ENCODE data around the gene PKIG. TPM values are rescaled to one million over a fixed set of nuclear protein-coding genes. Genes with fewer than 3 reads are reported as not detected.

Gene PKIG
- total RNA-seq, 1 donor from 2014 or later, result 30.1 TPM

DNA sequence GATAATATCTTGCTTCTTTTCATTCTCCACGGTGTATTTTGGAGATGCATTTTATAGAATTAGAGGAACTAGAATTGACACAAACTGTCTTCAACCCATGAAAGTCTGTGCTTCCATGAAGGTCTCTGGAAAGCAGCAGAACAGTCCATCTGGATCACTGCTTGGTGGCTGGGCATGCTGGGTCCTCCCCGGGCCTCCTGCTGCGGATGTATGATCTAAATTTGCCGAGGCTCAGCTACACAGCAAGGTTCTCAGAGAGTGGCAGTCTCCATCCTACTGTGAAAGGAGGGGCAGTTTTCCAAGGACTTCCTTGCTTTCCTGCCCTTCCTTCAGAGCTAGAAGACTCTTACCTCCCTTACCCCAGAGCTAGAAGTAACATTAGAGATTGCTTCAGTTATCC is 15.1 kb downstream of the PKIG start:
- H3K4me1 Mint-ChIP-seq (ENCODE audit: low read depth, unreplicated experiment), result peaks cover 30% of the 10 kb centered on the region
- H3K4me3 Mint-ChIP-seq (ENCODE audit: unreplicated experiment), result no peak overlapping the region
- no peaks in the 10 kb centered on the region for H3K9me3 ChIP-seq (ENCODE audit: insufficient read depth, low read depth, low read length)
- H4K20me1 ChIP-seq (ENCODE audit: insufficient read depth, low read length), result no peaks in the 10 kb centered on the region
- no peak for TF ChIP-seq EZH2 (IDR thresholded peaks at IDR 0.05; ENCODE audit: insufficient read depth, low read length)
- TF ChIP-seq, protein P1, sequence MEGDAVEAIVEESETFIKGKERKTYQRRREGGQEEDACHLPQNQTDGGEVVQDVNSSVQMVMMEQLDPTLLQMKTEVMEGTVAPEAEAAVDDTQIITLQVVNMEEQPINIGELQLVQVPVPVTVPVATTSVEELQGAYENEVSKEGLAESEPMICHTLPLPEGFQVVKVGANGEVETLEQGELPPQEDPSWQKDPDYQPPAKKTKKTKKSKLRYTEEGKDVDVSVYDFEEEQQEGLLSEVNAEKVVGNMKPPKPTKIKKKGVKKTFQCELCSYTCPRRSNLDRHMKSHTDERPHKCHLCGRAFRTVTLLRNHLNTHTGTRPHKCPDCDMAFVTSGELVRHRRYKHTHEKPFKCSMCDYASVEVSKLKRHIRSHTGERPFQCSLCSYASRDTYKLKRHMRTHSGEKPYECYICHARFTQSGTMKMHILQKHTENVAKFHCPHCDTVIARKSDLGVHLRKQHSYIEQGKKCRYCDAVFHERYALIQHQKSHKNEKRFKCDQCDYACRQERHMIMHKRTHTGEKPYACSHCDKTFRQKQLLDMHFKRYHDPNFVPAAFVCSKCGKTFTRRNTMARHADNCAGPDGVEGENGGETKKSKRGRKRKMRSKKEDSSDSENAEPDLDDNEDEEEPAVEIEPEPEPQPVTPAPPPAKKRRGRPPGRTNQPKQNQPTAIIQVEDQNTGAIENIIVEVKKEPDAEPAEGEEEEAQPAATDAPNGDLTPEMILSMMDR (IDR thresholded peaks at IDR 0.05; ENCODE audit: insufficient read depth, low read depth, low read length), result no peak
- no peaks in the 10 kb centered on the region for H3K36me3 ChIP-seq (ENCODE audit: insufficient read depth, low read length)
- no peaks in the 10 kb centered on the region for H3K9me3 Mint-ChIP-seq (ENCODE audit: unreplicated experiment)
- no peaks in the 10 kb centered on the region for H3K79me2 ChIP-seq (ENCODE audit: insufficient read depth, low read length)
- H3K27me3 Mint-ChIP-seq (ENCODE audit: low read depth, unreplicated experiment), result no peaks in the 10 kb centered on the region
- FAIRE-seq (no peak), DNase-seq (ENCODE audit: low read depth) (no peak)
- H3K4me1 ChIP-seq (ENCODE audit: insufficient read depth, low read length), result peaks cover 21% of the 10 kb centered on the region
- H3K27ac Mint-ChIP-seq (ENCODE audit: unreplicated experiment), result no peak overlapping the region
- H2AFZ ChIP-seq (ENCODE audit: low read depth, low read length), result no peak overlapping the region
- H3K9ac ChIP-seq (ENCODE audit: low read length), result no peak overlapping the region
- no peak overlapping the region for H3K4me2 ChIP-seq (ENCODE audit: low read length)
- H3K27me3 ChIP-seq (ENCODE audit: insufficient read depth, low read length), result no peaks in the 10 kb centered on the region
- peaks cover 6% of the 10 kb centered on the region for H3K36me3 Mint-ChIP-seq (ENCODE audit: low read depth, unreplicated experiment)
- no peak overlapping the region for H3K27ac ChIP-seq (ENCODE audit: low read depth, low read length)
- no peak overlapping the region for H3K4me3 ChIP-seq (ENCODE audit: insufficient read depth, low read depth, low read length)

DNA sequence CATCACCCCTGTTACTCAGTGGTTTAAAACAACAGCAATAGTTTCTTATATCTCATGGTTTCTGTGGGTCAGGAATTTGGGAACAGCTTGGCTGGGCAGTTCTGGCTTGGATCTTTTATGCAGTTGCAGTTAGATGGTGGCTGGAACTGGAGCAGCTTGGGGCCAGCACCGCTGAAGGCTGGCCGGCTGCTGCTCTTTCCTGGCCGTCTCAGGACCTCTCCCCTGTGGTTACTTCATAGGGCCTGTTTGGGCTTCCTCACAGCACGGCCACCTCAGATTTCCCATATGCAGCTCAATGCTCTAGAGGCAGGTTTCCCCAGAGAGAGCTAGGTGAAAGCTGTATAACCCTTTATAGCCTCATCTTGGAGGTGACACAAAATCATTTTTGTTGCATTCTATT is 15.6 kb downstream of the PKIG start:
- peak overlapping the region; percentile 47 for H3K27ac Mint-ChIP-seq (ENCODE audit: unreplicated experiment)
- FAIRE-seq, result no peak
- no peaks in the 10 kb centered on the region for H3K9me3 ChIP-seq (ENCODE audit: insufficient read depth, low read depth, low read length)
- no peaks in the 10 kb centered on the region for H4K20me1 ChIP-seq (ENCODE audit: insufficient read depth, low read length)
- H3K4me2 ChIP-seq (ENCODE audit: low read length), result no peak overlapping the region
- DNase-seq (ENCODE audit: low read depth), result peak; percentile 8
- no peaks in the 10 kb centered on the region for H3K9me3 Mint-ChIP-seq (ENCODE audit: unreplicated experiment)
- no peaks in the 10 kb centered on the region for H3K36me3 ChIP-seq (ENCODE audit: insufficient read depth, low read length)
- H3K9ac ChIP-seq (ENCODE audit: low read length), result no peak overlapping the region
- TF ChIP-seq, protein P1 (IDR thresholded peaks at IDR 0.05; ENCODE audit: insufficient read depth, low read depth, low read length), result no peak
- TF ChIP-seq EZH2 (IDR thresholded peaks at IDR 0.05; ENCODE audit: insufficient read depth, low read length), result no peak
- peaks cover 21% of the 10 kb centered on the region for H3K4me1 ChIP-seq (ENCODE audit: insufficient read depth, low read length)
- peaks cover 30% of the 10 kb centered on the region for H3K4me1 Mint-ChIP-seq (ENCODE audit: low read depth, unreplicated experiment)
- H3K36me3 Mint-ChIP-seq (ENCODE audit: low read depth, unreplicated experiment), result peaks cover 3% of the 10 kb centered on the region
- H2AFZ ChIP-seq (ENCODE audit: low read depth, low read length), result no peak overlapping the region
- H3K27me3 ChIP-seq (ENCODE audit: insufficient read depth, low read length), result no peaks in the 10 kb centered on the region
- H3K27me3 Mint-ChIP-seq (ENCODE audit: low read depth, unreplicated experiment), result no peaks in the 10 kb centered on the region
- H3K27ac ChIP-seq (ENCODE audit: low read depth, low read length), result no peak overlapping the region
- H3K79me2 ChIP-seq (ENCODE audit: insufficient read depth, low read length), result no peaks in the 10 kb centered on the region
- no peak overlapping the region for H3K4me3 ChIP-seq (ENCODE audit: insufficient read depth, low read depth, low read length)
- no peak overlapping the region for H3K4me3 Mint-ChIP-seq (ENCODE audit: unreplicated experiment)

DNA sequence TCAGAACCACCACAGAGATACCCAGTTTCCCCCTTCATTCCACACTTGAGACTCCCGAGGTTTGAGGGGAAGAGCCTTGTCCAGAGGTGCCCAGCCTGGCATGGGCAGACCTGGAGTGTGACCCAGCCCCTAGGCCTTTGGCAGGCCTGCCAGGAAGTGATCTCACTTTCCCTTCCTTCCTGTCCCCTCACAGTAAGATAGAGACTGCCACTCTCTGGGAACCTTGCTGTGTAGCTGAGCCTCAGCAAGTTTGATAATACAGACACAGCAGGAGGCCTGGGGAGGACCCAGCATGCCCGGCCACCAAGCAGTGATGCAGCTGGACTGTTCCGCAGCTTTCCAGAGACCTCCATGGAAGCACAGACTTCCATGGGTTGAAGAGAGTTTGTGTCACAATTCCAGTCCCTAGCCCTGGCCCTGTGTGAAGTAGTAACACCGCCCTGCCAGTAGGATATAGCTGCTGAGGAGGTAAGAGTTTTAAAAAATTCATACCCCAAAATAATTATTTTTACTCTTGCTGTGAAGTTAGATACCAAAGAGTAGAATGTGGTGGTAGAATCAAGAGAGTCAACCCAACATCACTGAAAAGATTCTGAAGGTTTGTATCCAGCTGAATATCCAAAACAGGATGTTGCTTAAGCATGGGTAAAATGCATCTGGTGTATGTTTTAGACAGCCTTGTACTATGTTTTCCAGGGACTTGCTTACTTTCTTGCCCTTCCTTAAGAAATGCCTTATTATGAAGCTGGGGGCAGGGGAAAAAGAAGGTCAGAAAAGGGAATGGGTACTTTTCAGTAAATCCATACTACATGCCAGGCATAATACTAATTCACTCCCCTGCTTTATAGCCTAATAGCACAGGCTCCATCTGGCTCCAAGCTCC is 16.3 kb downstream of the PKIG start:
- Histone ChIP-seq H3K4me3 (ENCODE audit: insufficient read depth, low read depth, low read length) (no peak overlapping the region), H3K9me3 (ENCODE audit: insufficient read depth, low read depth, low read length) (no peaks in the 10 kb centered on the region), H3K4me1 (ENCODE audit: insufficient read depth, low read length) (peaks cover 21% of the 10 kb centered on the region), H2AFZ (ENCODE audit: low read depth, low read length) (no peak overlapping the region), H3K27ac (ENCODE audit: low read depth, low read length) (no peak overlapping the region), H3K9ac (ENCODE audit: low read length) (no peak overlapping the region), H4K20me1 (ENCODE audit: insufficient read depth, low read length) (no peaks in the 10 kb centered on the region), H3K36me3 (ENCODE audit: insufficient read depth, low read length) (no peaks in the 10 kb centered on the region), H3K79me2 (ENCODE audit: insufficient read depth, low read length) (no peaks in the 10 kb centered on the region), H3K4me2 (ENCODE audit: low read length) (no peak overlapping the region), H3K27me3 (ENCODE audit: insufficient read depth, low read length) (no peaks in the 10 kb centered on the region)
- Mint-ChIP-seq H3K27ac (ENCODE audit: unreplicated experiment) (peak overlapping the region; percentile 47), H3K4me3 (ENCODE audit: unreplicated experiment) (peak overlapping the region; percentile 27), H3K27me3 (ENCODE audit: low read depth, unreplicated experiment) (no peaks in the 10 kb centered on the region), H3K9me3 (ENCODE audit: unreplicated experiment) (no peaks in the 10 kb centered on the region), H3K4me1 (ENCODE audit: low read depth, unreplicated experiment) (peaks cover 30% of the 10 kb centered on the region), H3K36me3 (ENCODE audit: low read depth, unreplicated experiment) (peaks cover 3% of the 10 kb centered on the region)
- FAIRE-seq, result no peak
- DNase-seq (ENCODE audit: low read depth), result no peak
- TF ChIP-seq EZH2 (IDR thresholded peaks at IDR 0.05; ENCODE audit: insufficient read depth, low read length), result no peak
- TF ChIP-seq, protein P1 (IDR thresholded peaks at IDR 0.05; ENCODE audit: insufficient read depth, low read depth, low read length), result no peak
